AG09319 (cell line): ENCODE results near the gene POLR2H.

ENCODE experiments used
- DNase-seq: peaks from one replicate; pipeline ENCODE4 v3.0.0-alpha.2; 2010; ENCODE audit warnings: low read depth; ENCODE audit errors: extremely low read depth
- TF ChIP-seq, protein P1 (sequence below): IDR thresholded peaks from 2 replicates; pipeline ENCODE4 v1.5.1; 2011; ENCODE audit warnings: low read depth, mild to moderate bottlenecking, inconsistent platforms, low read length, moderate library complexity

POLR2H gene

DNA sequence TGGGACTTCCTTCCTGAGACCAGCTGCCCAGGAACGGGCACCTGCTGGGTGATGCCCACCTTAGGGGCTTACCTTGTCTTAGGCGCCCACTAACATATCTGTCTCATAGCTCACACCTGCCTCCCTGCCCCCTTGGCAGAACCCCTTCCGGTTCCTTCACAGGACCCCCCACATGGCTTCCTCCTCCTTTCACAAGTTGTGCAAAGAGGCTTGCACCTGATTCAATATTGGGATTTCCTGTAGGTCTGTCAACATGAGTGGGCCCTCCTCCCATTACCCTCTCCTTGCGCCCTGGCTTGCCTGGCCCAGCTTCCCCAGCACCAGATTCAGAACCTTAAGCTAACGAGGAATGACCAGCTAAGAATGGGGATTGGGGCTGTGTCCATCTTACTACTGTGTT is 15.9 kb downstream of the POLR2H start:
- TF ChIP-seq, protein P1, sequence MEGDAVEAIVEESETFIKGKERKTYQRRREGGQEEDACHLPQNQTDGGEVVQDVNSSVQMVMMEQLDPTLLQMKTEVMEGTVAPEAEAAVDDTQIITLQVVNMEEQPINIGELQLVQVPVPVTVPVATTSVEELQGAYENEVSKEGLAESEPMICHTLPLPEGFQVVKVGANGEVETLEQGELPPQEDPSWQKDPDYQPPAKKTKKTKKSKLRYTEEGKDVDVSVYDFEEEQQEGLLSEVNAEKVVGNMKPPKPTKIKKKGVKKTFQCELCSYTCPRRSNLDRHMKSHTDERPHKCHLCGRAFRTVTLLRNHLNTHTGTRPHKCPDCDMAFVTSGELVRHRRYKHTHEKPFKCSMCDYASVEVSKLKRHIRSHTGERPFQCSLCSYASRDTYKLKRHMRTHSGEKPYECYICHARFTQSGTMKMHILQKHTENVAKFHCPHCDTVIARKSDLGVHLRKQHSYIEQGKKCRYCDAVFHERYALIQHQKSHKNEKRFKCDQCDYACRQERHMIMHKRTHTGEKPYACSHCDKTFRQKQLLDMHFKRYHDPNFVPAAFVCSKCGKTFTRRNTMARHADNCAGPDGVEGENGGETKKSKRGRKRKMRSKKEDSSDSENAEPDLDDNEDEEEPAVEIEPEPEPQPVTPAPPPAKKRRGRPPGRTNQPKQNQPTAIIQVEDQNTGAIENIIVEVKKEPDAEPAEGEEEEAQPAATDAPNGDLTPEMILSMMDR: no peak
- no peak for DNase-seq

DNA sequence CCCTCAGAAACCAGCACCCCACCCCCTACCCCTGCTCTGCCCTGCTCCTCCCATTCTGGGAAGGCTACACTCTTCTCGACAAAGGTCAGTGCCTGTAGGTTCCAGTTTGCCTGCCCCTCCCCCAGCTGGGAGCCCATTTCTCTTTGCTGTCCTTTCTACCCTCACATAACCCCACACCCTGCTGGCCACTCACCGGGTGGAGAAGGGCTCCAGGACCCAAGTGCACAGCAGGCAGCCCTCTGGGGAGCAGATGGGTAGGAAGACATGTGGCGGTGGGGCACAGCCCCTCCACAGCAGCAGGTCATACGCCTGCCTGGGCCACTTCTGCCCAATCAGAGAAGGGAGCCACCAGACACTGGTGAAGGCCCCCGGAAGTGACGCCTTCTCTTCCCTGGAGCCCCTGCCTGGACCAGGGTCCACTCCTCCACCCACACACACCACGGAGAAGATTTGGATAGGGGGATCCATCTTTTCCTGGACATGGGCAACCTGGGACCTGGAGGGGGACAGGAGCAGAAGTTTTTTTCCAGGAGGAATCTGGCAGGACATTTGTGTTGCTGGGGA is 16.5 kb downstream of the POLR2H start, which contains the start of gene THPO:
Gene THPO, minus strand, starts transcription at position 326 of the 564 bp plus-strand sequence. CDS start 1,948 bp downstream, outside the sequence.
- TF ChIP-seq, protein P1: no peak
- no peak for DNase-seq

DNA sequence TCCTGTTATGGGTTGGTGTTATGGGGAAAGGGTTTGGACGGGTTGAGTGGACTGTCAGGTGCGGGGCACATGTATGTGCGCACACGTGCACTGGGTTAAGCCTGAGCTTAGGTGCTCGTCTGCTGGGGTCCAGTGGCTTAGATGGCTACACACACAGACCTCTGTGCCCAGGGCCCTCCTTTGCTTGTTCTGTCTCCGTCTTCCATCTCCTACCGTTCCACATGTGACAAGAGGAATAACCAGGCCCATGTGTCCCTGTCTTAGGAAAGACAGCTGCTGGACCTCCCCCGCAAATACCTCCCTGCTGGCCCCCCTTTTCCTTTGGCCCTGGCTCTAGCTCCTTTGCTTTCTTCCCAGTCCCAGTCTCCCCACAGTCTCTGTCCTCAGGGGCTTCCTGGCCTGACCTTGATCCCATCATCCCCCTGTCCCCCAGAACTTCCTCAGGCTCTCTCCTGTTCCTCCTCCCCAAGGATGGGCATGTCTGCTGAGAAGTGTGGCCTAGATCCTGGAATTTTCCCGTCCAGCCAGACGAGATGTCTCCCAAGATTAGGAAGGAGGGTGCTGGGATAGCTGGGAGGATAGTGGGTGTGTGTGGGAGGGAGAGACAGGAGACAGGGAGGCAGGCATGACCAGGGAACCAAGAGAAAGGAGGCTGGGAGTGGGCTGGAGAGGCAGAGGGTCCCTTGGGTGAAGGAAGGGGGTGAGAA is 17.3 kb downstream of the POLR2H start:
- DNase-seq: no peak

DNA sequence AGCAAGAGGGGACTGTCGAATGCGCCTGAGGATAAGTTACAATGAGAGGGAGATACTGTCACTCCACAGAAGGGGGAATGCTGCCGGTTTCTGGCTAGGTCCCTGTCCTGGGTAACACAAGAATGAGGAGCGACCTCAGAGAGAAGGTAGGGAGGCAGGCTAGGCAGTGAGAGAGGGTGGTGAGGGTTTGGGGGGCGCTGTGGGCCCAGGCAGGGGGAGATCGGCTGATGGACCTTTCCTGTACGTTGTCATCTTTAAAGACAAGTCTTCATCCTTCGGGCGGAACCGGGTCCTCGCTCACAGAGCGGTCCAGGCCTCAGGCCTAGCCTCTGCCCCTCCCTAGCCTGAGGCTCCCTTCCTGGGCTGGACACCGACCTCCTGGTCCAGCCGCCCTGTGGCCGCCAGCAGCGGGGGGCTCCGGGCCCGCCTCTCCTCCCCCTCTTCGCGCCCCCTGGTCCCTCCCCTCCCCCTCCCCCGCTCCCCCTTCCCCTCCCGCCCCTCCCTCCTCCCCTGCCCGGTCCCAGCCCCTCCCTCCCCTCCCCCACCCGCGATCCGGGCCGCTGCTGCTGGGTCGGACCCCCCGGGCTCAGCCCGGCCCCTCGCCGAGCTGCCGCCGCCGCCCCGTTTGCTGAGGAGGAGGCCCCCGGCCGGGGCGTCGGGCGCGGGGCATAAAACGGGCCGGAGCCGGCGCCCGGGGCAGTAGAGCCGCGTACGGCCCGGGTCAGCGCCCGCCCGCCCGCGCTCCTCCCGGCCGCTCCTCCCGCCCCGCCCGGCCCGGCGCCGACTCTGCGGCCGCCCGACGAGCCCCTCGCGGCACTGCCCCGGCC is 18.1 kb downstream of the POLR2H start, which contains the start of gene CHRD:
Gene CHRD, plus strand, starts transcription at position 697 of the 827 bp plus-strand sequence. CDS start 265 bp downstream, outside the sequence.
- TF ChIP-seq, protein P1: no peak
- no peak for DNase-seq

More for the DNA sequence above, 17.3 kb downstream of the POLR2H start:
- TF ChIP-seq, protein P1: no peak

DNA sequence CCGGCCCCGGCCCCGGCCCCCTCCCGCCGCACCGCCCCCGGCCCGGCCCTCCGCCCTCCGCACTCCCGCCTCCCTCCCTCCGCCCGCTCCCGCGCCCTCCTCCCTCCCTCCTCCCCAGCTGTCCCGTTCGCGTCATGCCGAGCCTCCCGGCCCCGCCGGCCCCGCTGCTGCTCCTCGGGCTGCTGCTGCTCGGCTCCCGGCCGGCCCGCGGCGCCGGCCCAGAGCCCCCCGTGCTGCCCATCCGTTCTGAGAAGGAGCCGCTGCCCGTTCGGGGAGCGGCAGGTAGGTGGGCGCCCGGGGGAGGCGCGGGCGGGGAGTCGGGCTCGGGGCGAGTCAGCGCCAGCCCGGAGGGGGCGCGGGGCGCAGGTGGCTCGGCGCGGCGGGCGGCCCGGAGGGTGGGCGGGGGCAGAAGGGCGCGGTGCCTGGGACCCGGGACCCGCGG is 18.7 kb downstream of the POLR2H start:
- TF ChIP-seq, protein P1: no peak
- no peak for DNase-seq

DNA sequence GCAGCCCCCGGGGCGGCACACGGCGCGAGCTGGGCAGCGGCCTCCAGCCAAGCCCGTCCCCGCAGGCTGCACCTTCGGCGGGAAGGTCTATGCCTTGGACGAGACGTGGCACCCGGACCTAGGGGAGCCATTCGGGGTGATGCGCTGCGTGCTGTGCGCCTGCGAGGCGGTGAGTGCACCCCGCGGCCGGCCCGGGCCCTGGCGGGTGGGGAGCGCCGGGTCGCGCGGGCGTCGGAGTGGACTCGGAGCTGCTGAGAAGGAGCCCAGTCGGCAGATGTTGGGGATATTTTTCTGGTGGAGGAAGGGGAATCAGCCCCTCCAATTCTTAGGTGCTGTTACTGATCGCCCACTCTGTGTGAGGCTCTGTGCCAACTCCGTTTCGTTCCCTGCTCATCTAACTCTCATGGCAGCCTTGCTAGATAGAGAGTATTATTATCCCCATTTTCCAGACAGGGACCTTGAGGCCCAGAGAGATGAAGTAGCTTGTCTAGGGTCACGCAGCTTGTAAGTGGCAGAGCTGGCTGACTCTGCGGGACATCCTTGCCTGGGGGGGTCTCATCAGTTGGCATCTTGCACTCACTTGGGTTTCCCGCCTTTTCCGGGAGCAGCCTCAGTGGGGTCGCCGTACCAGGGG is 19.2 kb downstream of the POLR2H start:
- TF ChIP-seq, protein P1: no peak
- no peak for DNase-seq
